ENCODE data around the gene MPZL2. TPM values are rescaled to one million over a fixed set of nuclear protein-coding genes. Genes with fewer than 3 reads are reported as not detected.
A peak's percentile ranks its signal among the peaks of the same experiment; 100 is the strongest.

The MPZL2 gene
- total RNA-seq, 4 donors from 2014 or later, result 59.5 to 86.5 (median 75.0) TPM

- peaks cover 0 to 33% (median 12%) of the 10 kb centered on the region in 4 donors for H3K4me1 ChIP-seq
- no peaks in the 10 kb centered on the region for H3K36me3 ChIP-seq
- H3K9me3 ChIP-seq, result no peaks in the 10 kb centered on the region
- no peak overlapping the region for H3K4me3 ChIP-seq
- peak overlapping the region in 2 of 4 donors; percentile 21 to 67 for H3K27ac ChIP-seq
- DNase-seq, result no peak
- in situ Hi-C loops (cut with MboI; ENCODE audit: low pct_ligation_motif_present in 1 of 4, low pct_unique_long_range_greater_than_20kb in 1 of 4, low sequenced_read_pairs in 3 of 4) (no loop called here), intact Hi-C loops (cut with DNase I; ENCODE audit: low total_unique reads) (no loop called here)
- WGBS, 2 donors (ENCODE audit: low coverage in 1 of 2), result 79 to 100% methylated on average over 1 of the region's 1 CpG
- TF ChIP-seq POLR2A (IDR thresholded peaks at IDR 0.05) (no peak), POLR2AphosphoS5 (IDR thresholded peaks at IDR 0.05) (no peak), EP300 (IDR thresholded peaks at IDR 0.05; ENCODE audit: low read depth) (no peak), CTCF (IDR thresholded peaks at IDR 0.05) (no peak)
- no peaks in the 10 kb centered on the region for H3K27me3 ChIP-seq
Measured at GRCh38 chr11:118238929-118239328, 25.2 kb downstream of the MPZL2 start.

GRCh38 chr11:118238421-118238820, 25.7 kb downstream of the MPZL2 start:
- no peaks in the 10 kb centered on the region for H3K27me3 ChIP-seq
- TF ChIP-seq POLR2AphosphoS5 (IDR thresholded peaks at IDR 0.05) (no peak), CTCF (IDR thresholded peaks at IDR 0.05) (no peak), POLR2A (IDR thresholded peaks at IDR 0.05) (no peak), EP300 (IDR thresholded peaks at IDR 0.05; ENCODE audit: low read depth) (no peak)
- no peak for DNase-seq
- H3K9me3 ChIP-seq, result no peaks in the 10 kb centered on the region
- in situ Hi-C loops (cut with MboI; ENCODE audit: low pct_ligation_motif_present in 1 of 4, low pct_unique_long_range_greater_than_20kb in 1 of 4, low sequenced_read_pairs in 3 of 4) (no loop called here), intact Hi-C loops (cut with DNase I; ENCODE audit: low total_unique reads) (no loop called here)
- WGBS, 2 donors (ENCODE audit: low coverage in 1 of 2), result 92 to 100% methylated on average over 2 of the region's 2 CpGs
- no peaks in the 10 kb centered on the region for H3K36me3 ChIP-seq
- no peak overlapping the region for H3K27ac ChIP-seq
- H3K4me3 ChIP-seq, result no peak overlapping the region
- peaks cover 0 to 33% (median 12%) of the 10 kb centered on the region in 4 donors for H3K4me1 ChIP-seq

- Histone ChIP-seq H3K36me3 (peaks cover 0 to 11% (median 0%) of the 10 kb centered on the region in 4 donors), H3K27me3 (no peaks in the 10 kb centered on the region), H3K9me3 (no peaks in the 10 kb centered on the region), H3K4me3 (no peak overlapping the region), H3K27ac (no peak overlapping the region), H3K4me1 (peaks cover 0 to 23% (median 7%) of the 10 kb centered on the region in 4 donors)
- no peak for TF ChIP-seq CTCF (IDR thresholded peaks at IDR 0.05)
- no peak for TF ChIP-seq POLR2AphosphoS5 (IDR thresholded peaks at IDR 0.05)
- DNase-seq, result no peak
- WGBS, 2 donors (ENCODE audit: low coverage in 1 of 2), result 81 to 88% methylated on average over 2 of the region's 2 CpGs
- intact Hi-C loops (cut with DNase I; ENCODE audit: low total_unique reads), result no loop called here
- in situ Hi-C loops (cut with MboI; ENCODE audit: low pct_ligation_motif_present in 1 of 4, low pct_unique_long_range_greater_than_20kb in 1 of 4, low sequenced_read_pairs in 3 of 4), result no loop called here
Measured at GRCh38 chr11:118236170-118236569, 27.9 kb downstream of the MPZL2 start.

GRCh38 chr11:118234833-118235232, 29.3 kb downstream of the MPZL2 start:
- DNase-seq, result no peak
- Histone ChIP-seq H3K4me1 (peaks cover 0 to 9% (median 2%) of the 10 kb centered on the region in 4 donors), H3K4me3 (no peak overlapping the region), H3K27ac (no peak overlapping the region), H3K36me3 (peaks cover 0 to 11% (median 0%) of the 10 kb centered on the region in 4 donors), H3K27me3 (no peaks in the 10 kb centered on the region), H3K9me3 (no peaks in the 10 kb centered on the region)
- in situ Hi-C loops (cut with MboI; ENCODE audit: low pct_ligation_motif_present in 1 of 4, low pct_unique_long_range_greater_than_20kb in 1 of 4, low sequenced_read_pairs in 3 of 4) (no loop called here), intact Hi-C loops (cut with DNase I; ENCODE audit: low total_unique reads) (no loop called here)
- TF ChIP-seq POLR2A (IDR thresholded peaks at IDR 0.05), result no peak
- TF ChIP-seq CTCF (IDR thresholded peaks at IDR 0.05), result no peak
- no peak for TF ChIP-seq POLR2AphosphoS5 (IDR thresholded peaks at IDR 0.05)
- TF ChIP-seq EP300 (IDR thresholded peaks at IDR 0.05; ENCODE audit: low read depth), result no peak
- 90 to 93% methylated on average over 5 of the region's 5 CpGs for WGBS, 2 donors (ENCODE audit: low coverage in 1 of 2)

Measured in transverse colon (tissue), 4 donors.